HS-27A (cell line): ENCODE measurements around the gene ADORA1.

Experiments
- DNase-seq: peaks from one replicate; pipeline ENCODE4 v3.0.0-alpha.2; 2012; ENCODE audit warnings: low read depth, missing footprints

Gene ADORA1

DNA sequence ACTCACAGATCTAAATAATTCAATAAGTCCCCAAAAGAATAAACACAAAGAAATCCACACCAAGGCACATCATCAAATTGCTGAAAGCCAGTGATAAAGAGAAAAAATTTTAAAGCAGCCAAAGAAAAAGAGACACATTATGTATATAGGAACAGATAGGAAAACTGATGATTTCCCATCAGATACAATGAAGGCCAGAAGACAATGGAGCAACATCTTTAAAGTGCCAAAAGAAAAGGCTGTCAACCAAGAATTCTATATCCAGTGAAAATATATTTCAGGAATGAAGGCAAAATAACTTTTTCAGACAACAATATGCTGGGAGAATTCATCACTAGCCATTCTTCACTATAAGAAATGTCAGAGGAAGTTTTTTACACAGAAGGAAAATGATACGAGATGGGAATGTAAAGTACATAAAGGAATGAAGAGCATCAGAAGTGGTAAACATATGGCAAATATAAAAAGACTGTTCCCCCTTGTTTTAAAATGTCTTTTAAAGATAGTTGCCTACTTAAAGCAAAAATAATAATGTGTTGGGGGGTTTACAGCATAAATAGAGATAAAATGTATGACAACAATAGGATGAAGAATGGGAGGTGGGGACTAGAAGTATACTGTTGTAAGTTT lies 32.4 kb upstream of the ADORA1 start:
- DNase-seq = no peak

DNA sequence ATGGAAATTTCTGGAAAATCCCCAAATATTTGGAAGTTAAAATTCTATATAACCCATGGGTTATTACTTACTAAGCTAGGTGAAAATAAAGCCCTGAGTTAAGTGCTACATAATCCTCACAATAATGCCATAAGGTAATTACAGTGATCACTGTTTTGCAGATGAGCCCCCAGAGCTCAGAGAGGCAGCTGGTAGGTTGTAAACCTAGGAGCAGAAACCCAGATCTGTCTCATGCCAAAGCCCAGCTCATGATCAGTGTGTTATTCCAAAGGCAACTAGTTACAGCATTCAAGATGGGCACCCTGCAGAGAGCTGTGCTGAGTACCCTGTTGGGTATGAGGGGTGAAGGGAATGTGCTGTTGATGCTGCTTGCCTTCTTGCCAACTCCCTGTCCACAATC lies 31.0 kb upstream of the ADORA1 start:
- DNase-seq = no peak

DNA sequence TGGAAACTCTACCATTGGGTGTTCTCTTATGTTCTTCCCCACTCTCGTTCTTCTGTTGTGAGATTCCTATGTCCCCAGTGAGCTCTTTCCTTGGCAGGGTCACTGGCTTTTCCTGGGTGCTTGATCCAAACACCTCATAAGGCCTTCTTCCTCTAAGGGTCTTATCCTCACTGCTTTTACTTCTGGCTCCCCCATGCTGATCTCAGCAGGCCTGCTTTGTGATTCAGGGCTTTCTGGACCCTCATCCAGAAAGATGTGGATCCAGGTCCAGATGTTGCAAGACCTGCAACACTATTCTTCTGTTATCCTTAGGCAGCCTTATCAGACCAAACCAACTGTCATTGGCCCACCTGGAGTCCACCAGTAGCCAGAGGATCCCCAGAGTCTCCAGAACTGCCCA lies 30.5 kb upstream of the ADORA1 start:
- DNase-seq = no peak

GRCh38 chr1:203098445-203098844 lies 29.1 kb upstream of the ADORA1 start:
- DNase-seq = no peak

GRCh38 chr1:203098914-203099520 lies 28.5 kb upstream of the ADORA1 start:
- DNase-seq = no peak

GRCh38 chr1:203099805-203100515 lies 27.6 kb upstream of the ADORA1 start:
- DNase-seq = no peak

DNA sequence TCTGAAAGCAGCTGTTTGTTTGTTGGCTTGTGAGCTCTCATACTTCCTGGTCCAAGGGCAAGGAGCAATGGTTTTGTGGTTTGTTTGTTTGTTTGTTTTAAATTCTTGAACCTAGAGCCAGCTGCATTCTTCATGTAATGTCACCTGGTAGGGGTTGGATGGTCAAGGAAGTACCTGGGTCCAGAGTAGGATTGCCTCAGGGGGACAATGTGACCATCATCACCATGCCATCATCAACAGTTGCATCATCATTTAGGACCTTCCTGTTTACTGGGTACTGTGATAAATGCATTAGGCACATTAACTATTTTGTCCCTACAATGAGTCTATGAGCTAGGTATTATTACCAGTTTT lies 27.0 kb upstream of the ADORA1 start:
- no peak for DNase-seq

DNA sequence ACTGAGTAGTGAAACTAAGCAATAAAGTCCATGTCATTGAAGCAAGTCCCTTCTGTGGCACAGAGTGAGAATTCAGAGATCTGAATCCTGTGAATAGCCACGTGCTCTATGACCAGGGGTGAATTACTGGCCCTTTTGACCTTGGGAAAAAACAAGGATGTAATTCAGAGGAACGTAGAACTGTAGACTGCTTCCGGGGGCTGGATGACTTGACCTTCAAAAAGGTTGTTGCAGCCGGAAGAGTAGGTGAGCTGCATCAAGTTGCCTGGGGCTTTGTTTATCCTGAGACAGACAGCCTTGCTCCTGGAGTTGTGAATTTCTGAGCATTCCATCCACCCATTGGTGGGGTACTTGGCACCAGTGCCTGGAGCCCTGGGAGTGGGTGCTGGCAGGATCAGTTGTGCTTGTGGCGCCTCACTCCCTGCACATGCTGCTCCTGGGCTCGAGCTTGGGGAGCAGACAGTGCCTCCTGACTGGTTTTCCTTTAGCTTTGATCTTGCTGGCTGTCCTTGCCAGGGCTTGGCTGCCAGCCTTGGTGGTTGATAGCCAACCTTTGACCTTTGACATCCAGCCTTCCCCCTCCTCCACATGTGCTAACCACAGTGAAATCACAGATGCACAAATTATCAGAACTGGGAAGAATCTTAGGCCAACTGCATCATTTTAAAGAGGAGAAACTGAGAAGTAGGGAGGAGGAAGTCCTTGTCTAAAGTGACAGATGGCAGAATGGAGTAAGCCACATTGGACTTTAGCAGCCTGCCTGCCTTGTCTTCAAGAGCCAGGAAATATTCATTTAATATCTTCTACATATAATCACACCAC lies 25.5 kb upstream of the ADORA1 start:
- no peak for DNase-seq

- no peak for DNase-seq
Measured at GRCh38 chr1:203103216-203103615, 24.3 kb upstream of the ADORA1 start.

GRCh38 chr1:203103829-203104495 lies 23.6 kb upstream of the ADORA1 start:
- no peak for DNase-seq

- DNase-seq = no peak
Measured at GRCh38 chr1:203104789-203105390, 22.6 kb upstream of the ADORA1 start.

GRCh38 chr1:203112475-203112874 lies 15.1 kb upstream of the ADORA1 start:
- no peak for DNase-seq

DNA sequence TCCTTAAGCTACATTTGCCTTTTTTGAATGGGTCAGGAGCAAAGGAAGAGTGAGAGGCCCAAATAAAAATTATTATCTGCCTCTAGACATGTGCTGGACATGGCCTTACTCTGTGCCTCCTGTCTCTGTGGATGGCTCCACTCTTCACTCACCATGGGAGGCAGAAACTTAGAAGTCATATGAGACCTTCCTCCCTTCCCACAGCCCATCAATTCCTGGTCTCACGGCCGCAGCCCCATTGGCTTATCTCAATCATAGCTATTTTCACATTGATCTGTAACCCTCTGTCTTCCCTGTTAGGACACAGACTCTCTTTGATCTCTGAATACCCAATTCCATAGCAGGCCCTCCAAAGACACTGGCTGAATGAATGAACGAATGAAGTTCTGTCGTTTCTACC lies 14.2 kb upstream of the ADORA1 start:
- no peak for DNase-seq

DNA sequence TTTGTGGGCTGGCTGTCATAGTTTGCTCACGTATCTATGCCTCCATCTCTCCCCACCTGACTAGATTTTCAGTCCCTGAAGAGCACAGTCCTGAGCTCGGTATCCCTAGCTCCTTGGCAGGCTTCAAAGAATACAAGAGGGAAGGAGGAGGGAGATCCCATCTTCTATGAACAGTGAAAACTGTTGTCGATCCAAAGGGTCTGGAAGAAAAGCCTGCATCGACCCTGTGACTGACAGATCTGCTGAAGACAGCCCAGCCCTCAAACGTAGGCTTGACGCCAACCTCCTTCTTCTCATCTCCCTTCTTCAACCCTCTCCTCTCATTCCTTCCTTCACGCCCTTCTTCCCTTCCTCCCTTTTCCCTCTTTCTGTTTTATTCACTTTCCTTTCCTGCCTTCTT lies 13.3 kb upstream of the ADORA1 start:
- no peak for DNase-seq

GRCh38 chr1:203116091-203116820 lies 11.3 kb upstream of the ADORA1 start:
- no peak for DNase-seq

DNA sequence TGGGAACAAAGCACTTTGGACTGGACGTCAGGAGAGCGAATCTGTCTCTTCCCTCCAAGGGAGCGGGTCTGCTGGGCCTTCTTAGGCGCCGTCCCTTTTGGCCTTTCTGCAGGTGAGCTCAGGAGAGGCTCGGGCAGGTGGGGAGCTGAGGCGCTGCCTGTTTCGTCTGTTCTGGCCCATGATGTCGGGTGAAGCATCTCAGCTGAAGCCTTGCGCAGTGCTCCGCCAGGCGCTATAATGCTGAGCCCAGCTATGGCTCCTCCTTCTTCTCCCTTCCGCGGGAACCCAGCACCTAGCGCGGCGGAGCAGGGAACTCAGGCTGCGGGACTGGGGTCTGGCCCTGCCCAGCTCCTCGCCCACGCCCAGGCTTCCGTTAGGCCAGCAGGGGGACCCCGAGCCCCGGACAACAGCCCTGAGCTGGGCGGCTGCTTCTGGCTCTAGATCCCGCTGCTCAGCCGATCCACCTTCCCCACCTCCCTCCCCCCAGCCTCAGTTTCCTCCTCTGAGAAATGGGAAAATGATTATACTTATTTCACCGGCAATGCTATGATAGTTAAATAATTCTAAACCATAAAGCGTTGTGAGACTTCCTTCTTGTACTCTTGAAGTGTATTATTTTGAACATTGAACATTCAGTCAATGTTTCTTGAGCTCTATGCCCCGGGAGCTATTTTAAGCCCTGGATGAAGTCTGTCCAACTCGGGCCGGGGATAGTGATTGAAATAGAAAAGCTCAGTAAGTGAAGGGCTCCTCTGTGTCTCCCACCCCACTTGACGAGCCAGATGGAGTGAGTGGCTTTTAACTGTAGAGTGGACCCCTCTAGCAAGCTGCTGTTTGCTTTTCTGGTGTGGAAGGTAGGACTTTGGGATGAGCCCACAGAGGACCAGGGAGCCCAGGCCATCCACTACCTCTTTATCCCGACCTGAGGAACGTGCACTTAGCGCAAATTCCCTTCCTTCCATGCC lies 9.6 kb upstream of the ADORA1 start:
- DNase-seq = no peak

DNA sequence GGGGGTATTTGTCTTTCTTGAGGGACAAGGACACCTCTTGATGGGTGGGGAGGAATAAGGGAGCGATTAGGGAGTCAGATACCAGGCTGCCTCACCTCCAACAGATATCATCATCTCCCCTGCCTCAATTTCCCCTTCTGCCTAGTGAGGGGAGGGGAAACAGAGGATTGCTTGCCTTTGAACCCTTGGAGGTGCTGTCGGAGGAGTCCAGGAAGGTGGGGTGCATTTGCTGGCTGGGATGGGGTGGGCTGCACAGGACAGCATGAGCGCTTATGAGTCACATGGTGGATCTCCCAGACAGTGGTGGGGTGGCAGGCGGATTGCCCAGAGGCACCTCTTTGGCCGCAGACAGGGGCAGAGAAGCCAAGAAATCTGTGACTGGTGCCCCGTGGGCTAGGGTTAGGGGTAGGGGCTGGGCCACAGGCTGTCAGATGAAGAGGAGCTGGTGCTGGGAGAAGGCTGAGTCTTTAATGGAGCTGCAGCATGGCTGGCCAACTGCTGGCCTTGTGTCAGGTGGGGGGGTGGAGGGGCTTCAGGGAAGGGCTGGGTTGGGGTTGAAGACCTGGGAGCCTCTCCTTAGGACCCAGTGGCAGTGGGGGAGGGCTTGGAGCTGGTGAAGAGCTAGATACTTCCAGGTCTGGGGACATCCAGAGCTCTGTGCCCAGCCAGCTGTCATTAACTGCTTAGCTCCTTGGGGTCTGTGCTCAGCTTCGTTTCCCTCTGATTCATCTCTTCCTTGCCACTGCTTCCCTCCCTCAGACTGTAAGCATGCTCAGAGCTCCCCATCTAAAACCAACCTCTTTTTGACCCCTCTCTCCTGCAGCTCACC lies 7.0 kb upstream of the ADORA1 start:
- DNase-seq = no peak

DNA sequence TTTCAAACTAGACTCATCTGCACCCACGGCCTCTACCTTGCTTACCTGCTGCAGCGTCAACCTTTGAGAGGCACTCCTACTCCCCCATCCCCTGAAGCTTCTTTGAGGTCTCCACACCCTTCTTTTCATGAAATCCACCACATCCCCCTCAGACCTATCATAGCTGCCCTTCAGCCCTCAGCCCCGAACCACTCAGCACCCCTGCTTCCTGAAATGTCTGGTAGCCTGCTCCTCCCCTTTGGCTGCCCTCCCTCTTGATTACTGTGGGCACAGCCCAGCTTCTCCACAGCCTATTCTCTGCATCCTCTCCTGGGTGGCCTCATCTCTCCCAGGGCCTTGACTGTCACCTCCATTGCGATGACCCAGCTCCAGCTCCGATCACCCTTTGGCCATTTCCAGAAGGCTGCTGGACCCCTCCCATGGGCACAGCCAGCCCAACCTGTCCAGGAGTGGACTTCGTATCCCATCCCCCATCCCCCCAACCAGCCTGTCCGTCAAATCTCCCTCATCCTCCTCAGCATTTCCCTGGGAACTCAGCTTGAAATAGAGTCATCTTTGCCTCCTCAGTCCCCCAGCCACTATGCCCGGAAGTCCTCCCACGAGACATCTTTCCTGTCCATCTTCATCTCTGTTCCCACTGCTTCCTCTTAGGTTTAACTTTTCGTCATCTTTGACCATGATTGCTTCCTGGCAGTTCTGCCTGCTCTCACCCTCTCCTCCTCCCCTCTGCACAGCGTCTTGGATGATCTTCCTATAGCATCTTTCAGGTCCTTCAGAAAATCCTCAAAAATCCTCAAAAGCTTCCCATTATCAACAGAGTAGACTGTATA lies 6.1 kb upstream of the ADORA1 start:
- no peak for DNase-seq
